Endothelial cell of umbilical vein (primary cell): ENCODE data around the gene MYLK2. TPM values are rescaled to one million over a fixed set of nuclear protein-coding genes. Genes with fewer than 3 reads are reported as not detected.

Source experiments
- BruUV-seq: library from RNA; stranded (reverse); fragments of 400-500 nt; replicated peaks from 2 replicates; lab custom pipeline; 2021; lab: Mats Ljungman, UMichigan
- CTCF ChIA-PET: fragments of 300-600, 350-600 bp; sonication (Branson Sonifier 250); formaldehyde crosslinking; loops from one replicate; lab custom pipeline; 2021; ENCODE audit warnings: antibody characterized with exemption, inconsistent platforms; lab: Charles Lee
- POLR2A ChIA-PET: fragments of 300-600, 350-600 bp; sonication (Branson Sonifier 250); formaldehyde crosslinking; loops from one replicate; lab custom pipeline; 2021; ENCODE audit warnings: antibody characterized with exemption, inconsistent platforms; lab: Charles Lee
- DNase-seq: peaks from one replicate; pipeline ENCODE4 v3.0.0-alpha.2; 2011; ENCODE audit warnings: low read depth, low spot score
- FAIRE-seq: peaks from 2 replicates; lab custom pipeline; 2011; peaks lifted over from hg19 to GRCh38; lab: Jason Lieb, UNC
- H2AFZ ChIP-seq: 2 replicates; pipeline ENCODE4 v1.6.0; 2012; ENCODE audit warnings: low read depth, low read length, control low read depth, inconsistent platforms
- H3K27ac ChIP-seq: 2 replicates; pipeline ENCODE4 v1.5.1; 2011; ENCODE audit warnings: low read depth, mild to moderate bottlenecking, control low read depth, low read length, moderate library complexity; ENCODE audit not compliant: insufficient read depth
- H3K27me3 ChIP-seq, 2 experiments: 2 replicates each; pipeline versions ENCODE4 v1.6.0 to v1.6.1; 2011; ENCODE audit warnings: low read length in 2 of 2, mixed read lengths in 1 of 2; ENCODE audit not compliant: control insufficient read depth in 2 of 2, insufficient read depth in 2 of 2
- H3K36me3 ChIP-seq, 2 experiments: 2 replicates in 1 of 2; 3 replicates in 1 of 2; pipeline ENCODE4 v1.5.1; 2011; ENCODE audit warnings: low read length in 2 of 2, mild to moderate bottlenecking in 1 of 2, moderate library complexity in 1 of 2; ENCODE audit not compliant: control insufficient read depth in 2 of 2, insufficient read depth in 2 of 2; ENCODE audit errors: extremely low read depth in 1 of 2
- H3K4me1 ChIP-seq: 3 replicates; pipeline ENCODE4 v1.5.1; 2011; ENCODE audit warnings: mild to moderate bottlenecking, low read length; ENCODE audit not compliant: control insufficient read depth, insufficient read depth; ENCODE audit errors: extremely low read depth
- H3K4me2 ChIP-seq: 2 replicates; pipeline ENCODE4 v1.6.1; 2011; ENCODE audit warnings: low read length, control low read depth, mixed read lengths; ENCODE audit not compliant: insufficient read depth
- H3K4me3 ChIP-seq, 3 experiments: fragments of 200-600 bp in 1 of 3; sonication (generic), shearing (Covaris generic) in 1 of 3; replicated peaks in 1 of 3; 2 replicates each; pipeline ENCODE4 v1.5.1; 2011 to 2016; ENCODE audit warnings: control low read depth in 3 of 3, low read length in 3 of 3, mild to moderate bottlenecking in 2 of 3, inconsistent platforms in 1 of 3, low read depth in 1 of 3, moderate library complexity in 1 of 3; ENCODE audit not compliant: insufficient read depth in 1 of 3
- H3K79me2 ChIP-seq: 2 replicates; pipeline ENCODE4 v1.6.0; 2012; ENCODE audit warnings: low read length, inconsistent platforms; ENCODE audit not compliant: control insufficient read depth, insufficient read depth
- H3K9ac ChIP-seq: replicated peaks from 2 replicates; pipeline ENCODE3; 2011; ENCODE audit warnings: low read length, control low read depth; ENCODE audit not compliant: insufficient read depth; ENCODE audit errors: extremely low read depth
- H3K9me1 ChIP-seq: replicated peaks from 3 replicates; pipeline ENCODE4 v1.6.0; 2011; ENCODE audit warnings: mild to moderate bottlenecking, low read length; ENCODE audit not compliant: control insufficient read depth, insufficient read depth; ENCODE audit errors: extremely low read depth
- H3K9me3 ChIP-seq: replicated peaks from 2 replicates; pipeline ENCODE4 v1.5.1; 2012; ENCODE audit warnings: low read length, inconsistent platforms; ENCODE audit not compliant: control insufficient read depth, insufficient read depth
- H4K20me1 ChIP-seq: replicated peaks from 2 replicates; pipeline ENCODE3; 2011; ENCODE audit warnings: mild to moderate bottlenecking, low read length; ENCODE audit not compliant: control insufficient read depth, insufficient read depth; ENCODE audit errors: extremely low read depth
- FOS ChIP-seq: IDR thresholded peaks from 2 replicates; pipeline ENCODE4 v1.6.1; 2011; ENCODE audit warnings: mild to moderate bottlenecking, low read length, moderate library complexity, borderline replicate concordance; ENCODE audit not compliant: insufficient read depth
- GATA2 ChIP-seq: IDR thresholded peaks from 2 replicates; pipeline ENCODE4 v1.7.0; 2011; ENCODE audit warnings: low read depth, mild to moderate bottlenecking, moderate library complexity, mixed read lengths, low read length; ENCODE audit not compliant: insufficient read length, insufficient read depth
- JUN ChIP-seq: IDR thresholded peaks from 2 replicates; pipeline ENCODE4 v1.6.1; 2011; ENCODE audit warnings: borderline replicate concordance, low read depth; ENCODE audit not compliant: insufficient read length, insufficient read depth
- dilution Hi-C: fragments of 300-500 bp; cut with MboI; formaldehyde crosslinking; loops from one replicate; pipeline ENCODE4 v1.15.0; 2019; ENCODE audit warnings: low sequenced_read_pairs; ENCODE audit not compliant: extremely low pct_ligation_motif_present
- intact Hi-C: fragments of 100-400 bp; cut with micrococcal nuclease; formaldehyde crosslinking; loops from one replicate; pipeline ENCODE4 v1.10.0; 2022
- polyA plus RNA-seq, 4 experiments: library from polyadenylated mRNA; depleted of rRNA in 3 of 4; stranded (reverse) in 3 of 4; unstranded in 1 of 4; fragments of >200 nt; gene quantifications; 2 replicates each; pipeline versions ENCODE4 v1.2.1 to v1.2.3, GENCODE V29; 2011 to 2012; ENCODE audit warnings: missing spikeins in 1 of 4
- total RNA-seq: library from RNA; stranded (reverse); gene quantifications from 2 replicates; pipeline ENCODE4 v1.2.3, GENCODE V29; 2021
- TF ChIP-seq, protein P1 (sequence below): IDR thresholded peaks from 2 replicates; pipeline ENCODE4 v1.6.1; 2011; ENCODE audit not compliant: insufficient read depth, insufficient read length
- TF ChIP-seq, protein P2 (sequence below), 2 donors: IDR thresholded peaks; 1 replicate in 1 of 2; 2 replicates in 1 of 2; pipeline ENCODE4 v1.5.1; 2011; ENCODE audit warnings: low read length in 2 of 2, mild to moderate bottlenecking in 2 of 2, moderate library complexity in 2 of 2, control low read depth in 1 of 2, inconsistent platforms in 1 of 2, low read depth in 1 of 2; ENCODE audit not compliant: insufficient read depth in 1 of 2; ENCODE audit errors: extremely low read depth in 1 of 2

The MYLK2 gene
- total and polyA plus RNA-seq, 2 donors (not counting 3 experiments of a cell fraction or from before 2014, with no cell fraction given): 2.6 to 2.7 TPM

DNA sequence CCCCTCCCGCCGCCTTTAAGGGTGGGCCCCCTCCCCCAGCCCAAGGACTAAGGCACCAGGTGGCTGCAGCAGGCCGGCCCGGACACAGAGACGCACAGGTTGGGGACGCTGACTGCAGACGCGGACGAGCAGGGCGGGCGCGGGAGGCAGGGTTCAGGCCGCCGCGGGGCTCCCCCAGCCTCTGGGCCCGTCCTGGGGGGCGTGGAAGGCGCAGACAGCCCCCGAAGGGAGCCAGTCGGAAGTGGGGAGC, 41.9 kb downstream of the MYLK2 start:
- H3K27ac ChIP-seq: no peak overlapping the region
- DNase-seq (no peak), FAIRE-seq (no peak)
- ChIA-PET POLR2A (no interaction called here), CTCF (interaction anchor here (1.0 to 3.9 kb wide), 5 partner anchors 10 to 171 kb away, joined by 3 to 25 read pairs (median 8); partner anchors contain the start of gene PDRG1)
- peak overlapping the region in 2 of 3 experiments; percentile 32 to 37 for H3K4me3 ChIP-seq
- no peaks in the 10 kb centered on the region for H3K79me2 ChIP-seq
- H4K20me1 ChIP-seq: no peaks in the 10 kb centered on the region
- H3K9me3 ChIP-seq: no peaks in the 10 kb centered on the region
- peaks cover 24 to 28% of the 10 kb centered on the region in 2 experiments for H3K27me3 ChIP-seq
- H2AFZ ChIP-seq: peak overlapping the region; percentile 40
- H3K9ac ChIP-seq: no peak overlapping the region
- TF ChIP-seq, protein P1, sequence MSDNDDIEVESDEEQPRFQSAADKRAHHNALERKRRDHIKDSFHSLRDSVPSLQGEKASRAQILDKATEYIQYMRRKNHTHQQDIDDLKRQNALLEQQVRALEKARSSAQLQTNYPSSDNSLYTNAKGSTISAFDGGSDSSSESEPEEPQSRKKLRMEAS: no peak
- TF ChIP-seq GATA2 (no peak), JUN (no peak), FOS (no peak)
- TF ChIP-seq, protein P2, sequence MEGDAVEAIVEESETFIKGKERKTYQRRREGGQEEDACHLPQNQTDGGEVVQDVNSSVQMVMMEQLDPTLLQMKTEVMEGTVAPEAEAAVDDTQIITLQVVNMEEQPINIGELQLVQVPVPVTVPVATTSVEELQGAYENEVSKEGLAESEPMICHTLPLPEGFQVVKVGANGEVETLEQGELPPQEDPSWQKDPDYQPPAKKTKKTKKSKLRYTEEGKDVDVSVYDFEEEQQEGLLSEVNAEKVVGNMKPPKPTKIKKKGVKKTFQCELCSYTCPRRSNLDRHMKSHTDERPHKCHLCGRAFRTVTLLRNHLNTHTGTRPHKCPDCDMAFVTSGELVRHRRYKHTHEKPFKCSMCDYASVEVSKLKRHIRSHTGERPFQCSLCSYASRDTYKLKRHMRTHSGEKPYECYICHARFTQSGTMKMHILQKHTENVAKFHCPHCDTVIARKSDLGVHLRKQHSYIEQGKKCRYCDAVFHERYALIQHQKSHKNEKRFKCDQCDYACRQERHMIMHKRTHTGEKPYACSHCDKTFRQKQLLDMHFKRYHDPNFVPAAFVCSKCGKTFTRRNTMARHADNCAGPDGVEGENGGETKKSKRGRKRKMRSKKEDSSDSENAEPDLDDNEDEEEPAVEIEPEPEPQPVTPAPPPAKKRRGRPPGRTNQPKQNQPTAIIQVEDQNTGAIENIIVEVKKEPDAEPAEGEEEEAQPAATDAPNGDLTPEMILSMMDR (IDR thresholded peaks at IDR 0.05; ENCODE audit: extremely low read depth in 1 of 2, insufficient read depth in 1 of 2, low read depth in 1 of 2, low read length in 2 of 2): no peak
- no TSS peak for BruUV-seq
- dilution Hi-C loops: no loop called here
- intact Hi-C loops: no loop called here
- peak overlapping the region; percentile 64 for H3K4me2 ChIP-seq
- H3K4me1 ChIP-seq: no peaks in the 10 kb centered on the region
- H3K9me1 ChIP-seq: no peaks in the 10 kb centered on the region
- H3K36me3 ChIP-seq: no peaks in the 10 kb centered on the region
